ENCODE measurements around the gene ATP11A.

The ATP11A gene

DNA sequence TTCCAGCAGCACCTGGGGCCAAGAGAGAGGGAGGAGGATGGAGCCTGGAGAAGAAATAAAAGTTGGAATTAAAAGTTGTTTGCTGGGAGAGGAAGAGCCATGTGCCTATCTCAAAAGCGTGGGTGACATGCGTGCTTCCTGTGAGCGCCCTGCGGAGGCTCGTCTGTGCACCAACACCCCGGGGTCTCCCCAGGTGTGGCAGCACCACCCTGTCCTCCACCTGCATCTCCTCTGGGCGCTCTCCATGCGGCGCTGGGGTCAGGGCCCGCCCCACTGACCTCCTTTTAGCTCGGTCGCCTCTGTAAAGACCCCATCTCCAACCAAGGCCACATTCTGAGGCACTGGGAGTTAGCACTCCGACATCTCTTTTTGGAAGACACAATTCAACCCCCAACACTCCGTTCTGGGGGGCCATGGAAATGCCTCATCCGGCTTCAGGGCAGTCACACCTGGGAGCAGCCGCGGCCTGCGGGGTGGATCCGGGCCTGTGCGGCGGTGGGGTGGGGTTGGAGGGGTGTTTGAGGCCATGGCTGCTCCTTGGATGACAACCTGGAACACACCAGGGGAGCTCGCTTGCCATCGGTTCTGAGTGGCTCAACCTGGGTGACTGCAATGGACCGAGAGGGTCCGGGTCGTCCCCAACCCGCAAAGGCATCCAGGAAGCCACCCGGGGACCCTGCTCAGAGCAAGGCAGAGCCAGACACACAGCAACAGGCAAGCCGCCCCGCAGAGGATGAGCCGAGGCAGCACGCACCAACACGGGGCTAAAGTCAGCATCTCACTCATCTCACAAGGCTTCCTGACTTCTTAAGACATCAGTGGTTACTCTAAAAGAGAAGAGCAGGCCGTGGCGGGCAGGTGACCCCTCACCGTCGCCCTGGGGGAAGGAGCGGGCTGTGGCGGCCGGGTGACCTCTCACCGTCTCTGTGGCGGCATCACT is 199.8 kb downstream of the ATP11A start:
- in situ Hi-C loops (cut with MboI; ENCODE audit: low pct_unique_long_range_greater_than_20kb, low sequenced_read_pairs), result no loop called here
- no peak for DNase-seq

DNA sequence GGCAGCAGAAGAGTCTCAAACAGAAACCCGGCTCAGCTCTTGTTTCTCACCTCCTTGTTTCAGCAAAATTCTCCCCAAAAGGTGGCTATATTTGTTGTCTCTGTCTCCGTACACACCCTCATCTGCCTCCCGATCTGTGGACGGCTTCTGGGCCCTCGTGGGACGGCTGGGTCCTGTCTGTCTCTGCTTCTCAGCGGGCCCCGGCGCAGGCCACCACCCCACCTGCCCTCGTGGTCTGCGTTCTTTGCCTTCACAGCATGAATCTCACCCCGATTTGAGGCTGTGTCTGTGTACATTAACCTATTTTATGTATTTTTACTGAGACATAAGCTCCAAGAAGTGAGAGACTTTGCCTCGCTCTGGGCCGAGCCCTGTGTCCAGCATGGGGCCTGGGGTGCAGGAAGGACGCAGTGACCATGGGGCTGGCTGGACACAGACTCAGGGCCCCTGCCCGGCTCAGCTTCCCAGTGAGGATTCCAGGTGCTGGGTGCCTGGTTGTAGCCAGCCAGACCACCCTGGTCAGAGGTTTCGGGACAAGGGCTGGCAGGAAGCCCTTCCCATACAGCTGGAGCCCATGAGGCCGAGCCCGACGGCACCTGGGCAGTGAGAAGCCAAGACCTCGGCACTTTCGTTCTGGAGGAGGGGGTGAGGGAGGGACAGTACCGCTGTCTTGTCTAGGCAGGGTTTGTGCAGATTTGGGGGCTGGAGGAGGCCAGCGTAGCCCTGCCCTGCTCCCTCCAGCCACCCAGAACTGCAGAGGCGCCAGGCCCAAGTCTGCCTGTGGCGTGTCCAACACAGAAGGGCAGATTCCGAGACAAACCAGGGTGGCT is 200.7 kb downstream of the ATP11A start:
- in situ Hi-C loops (cut with MboI; ENCODE audit: low pct_unique_long_range_greater_than_20kb, low sequenced_read_pairs), result no loop called here

DNA sequence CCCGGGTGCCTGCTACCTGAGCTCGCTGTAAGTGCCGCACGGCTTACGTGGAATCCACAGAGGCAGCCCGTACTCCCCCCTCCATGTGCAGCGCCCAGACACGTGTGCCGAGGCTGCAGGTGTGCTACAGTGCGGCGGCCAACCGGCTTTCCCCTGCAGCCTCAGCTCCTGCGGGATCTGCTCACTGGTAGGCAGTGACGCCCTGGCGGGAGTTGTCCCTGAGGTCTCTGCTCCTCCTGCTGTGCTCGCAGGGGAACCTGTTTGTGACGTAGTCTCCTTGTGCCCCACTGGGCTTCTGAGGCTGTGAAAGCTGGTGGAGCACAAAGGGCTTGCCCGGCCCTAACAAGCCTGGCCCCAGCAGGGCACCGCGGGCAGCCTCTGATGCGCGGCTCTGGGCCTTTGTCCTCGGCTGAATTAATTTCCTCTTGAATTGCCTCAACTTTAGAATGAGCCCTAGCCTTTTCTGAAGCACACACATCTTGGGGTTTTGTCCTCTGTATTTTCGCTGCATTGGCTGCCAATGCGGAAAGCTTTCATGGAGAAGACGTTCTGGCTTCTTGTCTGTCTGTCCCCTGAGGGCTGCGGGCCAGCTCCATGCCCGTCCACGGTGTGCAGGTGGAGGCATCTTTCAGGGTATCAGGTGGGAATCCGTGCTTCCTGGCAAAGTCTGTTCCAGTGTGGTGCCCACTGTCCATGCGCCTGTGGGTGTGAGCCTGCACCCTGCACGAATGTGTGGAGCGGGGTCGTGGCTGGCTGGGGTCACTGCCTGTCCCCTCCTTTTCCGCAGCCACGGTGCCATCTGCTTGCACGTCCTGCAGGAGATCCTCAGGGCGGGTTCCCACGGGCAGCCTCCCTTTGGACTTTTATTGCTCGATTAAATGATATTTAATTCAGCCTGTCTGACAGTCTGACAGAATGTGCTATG is 201.9 kb downstream of the ATP11A start:
- in situ Hi-C loops (cut with MboI; ENCODE audit: low pct_unique_long_range_greater_than_20kb, low sequenced_read_pairs), result no loop called here

More for the DNA sequence above, 200.7 kb downstream of the ATP11A start:
- no peak for DNase-seq

DNA sequence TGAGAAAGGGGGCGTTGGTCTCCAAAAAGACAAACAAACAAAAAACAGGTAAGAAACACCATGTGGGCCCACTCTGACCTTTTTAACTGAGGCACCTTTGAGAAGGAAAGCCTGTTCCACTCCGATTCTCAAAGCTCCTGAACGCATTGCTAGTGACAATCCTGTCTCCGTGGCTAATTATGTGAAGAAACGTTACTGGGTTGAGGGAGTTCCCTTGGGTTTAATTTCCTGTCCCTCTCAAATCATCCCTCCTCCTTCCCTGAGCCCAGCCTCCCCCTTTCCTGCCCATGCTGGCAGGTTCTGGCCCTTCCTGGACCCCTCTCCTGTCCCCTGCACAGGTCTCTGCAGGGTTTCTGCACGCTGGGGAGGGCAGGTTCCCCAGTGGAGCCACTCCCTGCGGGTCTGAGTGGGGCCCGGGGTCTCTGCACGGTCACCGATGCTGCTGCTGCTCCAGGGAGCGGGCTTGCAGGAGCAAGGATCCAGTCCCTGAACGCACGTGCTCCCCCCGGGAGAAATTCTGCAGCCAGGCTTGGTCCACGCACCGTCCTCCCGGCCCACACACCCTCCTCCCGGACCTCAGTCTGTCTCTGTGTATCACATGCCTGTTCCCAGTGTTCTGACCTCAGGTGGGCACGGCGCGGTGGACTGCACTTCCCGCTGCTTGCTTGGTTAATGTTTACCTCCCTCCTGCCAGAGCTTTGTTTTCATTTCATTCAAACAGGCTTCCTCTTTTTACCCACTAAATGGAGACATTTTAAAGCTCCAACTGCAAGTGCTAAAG is 202.8 kb downstream of the ATP11A start:
- in situ Hi-C loops (cut with MboI; ENCODE audit: low pct_unique_long_range_greater_than_20kb, low sequenced_read_pairs), result no loop called here

More for the DNA sequence above, 201.9 kb downstream of the ATP11A start:
- no peak for DNase-seq

DNA sequence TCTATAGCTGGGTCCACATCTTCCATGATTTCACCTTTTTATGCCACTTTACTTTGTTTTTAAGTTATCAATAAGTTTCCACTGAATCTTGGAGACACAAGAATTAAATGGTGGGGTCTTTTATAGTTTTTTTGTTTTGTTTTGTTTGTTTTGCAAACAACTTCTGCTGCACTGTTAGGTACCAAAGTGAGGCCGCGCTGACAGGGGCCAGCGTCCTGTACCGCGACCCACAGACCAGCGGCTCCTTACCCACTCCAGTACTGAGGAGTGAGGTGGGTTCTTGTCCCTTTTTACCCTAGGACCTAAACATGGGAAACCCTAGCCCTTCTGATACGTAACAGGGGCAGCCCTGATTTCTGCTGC is 203.3 kb downstream of the ATP11A start:
- DNase-seq, result no peak
- in situ Hi-C loops (cut with MboI; ENCODE audit: low pct_unique_long_range_greater_than_20kb, low sequenced_read_pairs), result no loop called here

More for the DNA sequence above, 202.8 kb downstream of the ATP11A start:
- DNase-seq, result peak; percentile 79

DNA sequence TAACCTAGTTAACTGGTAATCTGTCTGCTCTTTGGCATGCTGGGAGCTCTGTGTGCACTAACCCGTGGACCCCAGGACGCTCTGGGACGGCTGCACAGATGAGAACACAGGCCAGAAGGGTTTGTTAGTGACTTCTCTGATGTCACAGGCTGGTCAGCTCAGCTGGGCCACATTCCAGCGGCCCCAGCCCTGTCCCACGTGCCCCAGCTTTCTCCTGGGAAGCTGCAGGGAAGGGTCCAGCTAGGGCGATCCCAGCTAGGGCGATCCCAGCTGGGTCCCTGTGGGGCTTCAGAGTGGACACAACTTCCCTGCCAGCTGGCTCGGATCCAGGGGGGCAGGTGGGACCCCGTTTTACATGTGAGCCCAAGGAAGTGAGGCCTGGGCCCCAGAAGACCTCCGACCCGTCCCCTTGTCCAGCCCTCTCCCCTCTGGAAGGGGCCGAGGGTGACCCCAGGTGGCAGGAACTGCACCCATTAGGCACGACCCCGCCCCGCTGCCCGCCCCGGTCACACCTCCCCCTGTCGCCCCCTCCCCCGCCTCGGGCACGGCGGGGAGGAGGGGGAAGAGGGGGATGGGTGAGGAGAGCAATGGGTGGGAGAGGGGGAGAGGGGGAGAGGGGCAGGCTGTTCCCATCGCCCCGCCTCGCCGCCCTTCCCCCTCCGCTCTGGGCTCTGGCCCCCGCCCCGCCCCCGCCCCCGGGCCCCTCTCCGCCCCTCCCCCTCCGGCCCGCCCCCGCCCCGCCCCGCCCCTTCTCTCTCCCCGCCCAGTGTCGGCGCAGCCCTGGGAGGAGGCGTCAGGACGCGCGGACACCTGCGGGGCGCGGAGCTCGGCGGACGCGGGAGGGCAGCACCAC is 204.0 kb downstream of the ATP11A start:
- DNase-seq, result peak; percentile 40
- in situ Hi-C loops (cut with MboI; ENCODE audit: low pct_unique_long_range_greater_than_20kb, low sequenced_read_pairs), result no loop called here

DNA sequence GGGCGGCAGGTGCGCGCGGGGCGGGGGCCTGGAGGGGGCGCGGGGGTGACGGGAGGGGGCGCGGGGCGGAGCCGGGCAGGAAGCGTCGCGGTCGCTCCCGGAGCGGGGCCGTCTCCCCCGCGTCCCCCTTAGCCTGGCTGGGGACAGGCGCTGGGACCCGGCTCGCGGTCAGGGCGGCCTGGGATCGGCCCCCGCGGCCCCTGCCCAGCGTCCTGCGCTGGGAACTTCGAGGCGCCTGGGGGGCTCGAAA is 204.5 kb downstream of the ATP11A start:
- no peak for DNase-seq
- in situ Hi-C loops (cut with MboI; ENCODE audit: low pct_unique_long_range_greater_than_20kb, low sequenced_read_pairs), result no loop called here

DNA sequence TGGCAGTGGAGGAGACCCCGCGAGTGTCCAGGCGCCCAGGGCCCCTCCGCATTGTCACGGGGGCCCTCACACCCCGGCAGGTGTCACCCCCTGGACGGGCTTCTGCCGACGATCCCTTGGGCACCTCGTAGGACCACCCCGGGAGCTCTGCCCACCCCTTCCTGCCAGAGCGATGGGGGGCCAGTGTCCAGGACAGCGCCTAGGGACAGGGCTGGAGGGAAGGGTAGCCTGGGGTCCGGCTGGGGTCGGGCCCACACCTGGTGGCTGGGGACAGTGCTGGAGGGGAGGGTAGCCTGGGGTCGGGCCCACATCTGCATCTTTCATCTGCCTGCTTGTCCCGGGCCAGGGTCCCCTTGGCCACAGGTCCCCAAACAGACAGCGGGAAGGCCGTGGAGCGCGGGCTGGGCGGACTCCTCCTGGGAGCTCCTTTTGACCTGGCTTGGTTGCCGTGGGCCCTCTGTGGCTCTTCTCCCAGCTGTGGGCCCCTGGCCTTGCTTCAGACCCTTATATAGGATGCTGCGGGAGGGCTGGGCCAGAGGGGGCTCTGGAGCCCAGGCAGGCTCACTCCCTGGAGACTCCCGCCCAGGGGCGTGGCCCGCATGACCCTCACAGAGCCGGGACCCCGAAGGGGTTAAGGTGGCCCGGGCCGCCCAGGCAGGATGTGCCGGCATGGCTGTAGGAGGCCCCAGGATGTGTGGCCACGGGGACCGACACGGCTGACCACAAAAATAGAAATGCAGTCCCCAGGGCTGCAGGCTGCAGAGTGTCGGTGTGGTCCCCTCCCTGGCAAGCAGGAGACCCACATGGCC is 205.0 kb downstream of the ATP11A start:
- peak; percentile 5 for DNase-seq
- in situ Hi-C loops (cut with MboI; ENCODE audit: low pct_unique_long_range_greater_than_20kb, low sequenced_read_pairs), result no loop called here

DNA sequence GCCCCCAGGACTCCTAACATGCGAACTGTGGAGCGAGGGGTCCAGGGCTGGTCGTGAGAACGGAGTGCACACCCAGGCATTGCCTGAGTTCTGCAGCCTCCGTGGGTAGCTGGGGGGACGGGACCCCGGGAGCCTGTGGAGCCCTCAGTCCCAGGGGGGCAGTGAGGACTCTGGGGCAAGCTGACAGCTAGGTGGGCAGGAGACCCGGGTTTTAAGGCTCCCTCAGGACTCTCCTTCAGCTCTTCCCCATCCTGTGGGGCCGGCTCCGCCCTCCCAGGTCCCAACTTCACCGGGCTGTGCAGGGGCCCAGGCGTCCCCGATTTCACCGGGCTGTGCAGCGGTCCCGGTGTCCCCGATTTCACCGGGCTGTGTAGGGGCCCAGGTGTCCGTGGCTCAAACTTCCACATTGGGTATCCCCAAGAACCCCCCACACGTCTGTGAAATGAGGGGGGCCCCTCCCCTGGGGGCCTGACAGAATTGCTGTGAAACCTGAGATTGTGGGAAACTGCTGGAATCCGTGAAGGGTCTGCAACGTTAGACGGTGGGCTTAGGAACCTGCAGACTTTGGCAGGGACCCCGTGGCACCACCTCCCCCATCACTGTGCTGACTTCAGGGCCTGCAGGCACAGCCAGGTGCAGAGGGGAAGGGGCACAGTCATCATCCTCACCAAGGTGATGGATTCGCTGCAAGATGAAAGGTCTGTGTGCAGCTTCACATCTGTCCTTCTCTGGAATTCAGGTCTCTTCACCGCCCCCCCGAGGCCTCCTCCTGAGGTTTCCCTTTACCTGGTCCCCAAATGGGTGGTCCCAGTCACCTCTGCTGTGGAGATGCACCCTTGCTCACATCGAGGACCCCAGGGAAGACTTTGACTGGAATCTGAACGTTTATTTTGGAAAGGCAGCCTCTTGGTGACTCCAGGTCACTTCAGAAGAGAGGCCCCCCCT is 206.0 kb downstream of the ATP11A start:
- no peak for DNase-seq
- in situ Hi-C loops (cut with MboI; ENCODE audit: low pct_unique_long_range_greater_than_20kb, low sequenced_read_pairs), result no loop called here

DNA sequence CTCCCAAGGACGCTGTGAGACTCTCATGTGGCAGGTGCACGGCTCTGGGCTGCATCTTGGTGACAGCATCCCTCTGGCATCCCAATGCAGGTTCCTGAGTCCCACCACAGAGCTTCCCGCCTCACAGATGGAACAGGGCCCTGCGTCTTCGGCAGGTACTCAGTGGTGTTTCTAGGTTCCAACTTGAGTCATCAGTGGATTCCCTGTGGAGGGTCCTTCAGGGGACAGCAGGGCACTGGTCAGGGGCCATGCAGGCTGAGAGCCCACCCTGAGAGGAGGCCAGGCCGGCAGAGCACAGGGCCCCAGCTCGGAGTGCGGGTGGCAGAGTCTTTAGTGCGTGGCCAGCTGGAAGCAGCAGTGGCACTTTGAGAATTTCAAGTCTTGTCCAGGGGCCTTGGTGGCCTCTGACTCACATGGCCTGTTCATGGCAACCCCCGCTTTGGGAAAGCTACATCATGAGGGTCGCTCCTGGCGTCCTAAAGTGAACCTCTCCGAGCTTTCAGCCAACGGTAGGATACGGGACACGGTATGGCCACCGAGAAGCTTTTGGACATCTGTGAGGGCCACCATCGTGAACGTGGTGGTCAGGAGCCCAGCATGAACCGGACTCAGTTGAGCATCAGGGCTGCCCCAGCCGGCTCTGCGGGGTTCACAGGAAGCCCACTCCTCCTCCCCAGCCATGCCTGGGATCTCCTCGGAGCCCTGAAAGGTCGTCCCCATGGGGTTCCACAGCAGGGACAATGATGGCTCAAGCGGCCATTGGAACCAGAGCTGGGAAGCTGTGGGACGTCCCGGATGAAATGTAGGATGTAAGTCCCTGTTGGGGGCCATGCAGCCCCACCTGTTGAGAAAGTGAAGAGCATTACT is 207.1 kb downstream of the ATP11A start:
- in situ Hi-C loops (cut with MboI; ENCODE audit: low pct_unique_long_range_greater_than_20kb, low sequenced_read_pairs), result no loop called here
- no peak for DNase-seq

DNA sequence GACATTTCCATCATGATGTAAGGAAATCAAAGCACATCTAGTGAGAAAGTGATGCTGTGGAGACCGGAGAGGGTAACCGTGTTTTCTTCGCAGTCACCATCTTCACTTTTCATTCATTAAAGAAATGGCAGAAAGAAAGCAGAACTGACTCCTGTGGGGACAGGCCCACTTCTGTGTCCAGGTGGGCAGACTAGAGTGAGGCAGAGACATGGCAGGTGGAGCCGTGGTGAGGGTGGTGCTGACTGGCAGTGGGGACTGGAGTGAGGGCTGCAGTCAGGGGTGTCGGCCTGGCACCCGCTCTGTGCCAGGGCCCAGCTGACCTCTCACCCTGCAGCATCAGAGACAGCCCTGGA is 207.7 kb downstream of the ATP11A start:
- in situ Hi-C loops (cut with MboI; ENCODE audit: low pct_unique_long_range_greater_than_20kb, low sequenced_read_pairs), result no loop called here
- DNase-seq, result no peak

DNA sequence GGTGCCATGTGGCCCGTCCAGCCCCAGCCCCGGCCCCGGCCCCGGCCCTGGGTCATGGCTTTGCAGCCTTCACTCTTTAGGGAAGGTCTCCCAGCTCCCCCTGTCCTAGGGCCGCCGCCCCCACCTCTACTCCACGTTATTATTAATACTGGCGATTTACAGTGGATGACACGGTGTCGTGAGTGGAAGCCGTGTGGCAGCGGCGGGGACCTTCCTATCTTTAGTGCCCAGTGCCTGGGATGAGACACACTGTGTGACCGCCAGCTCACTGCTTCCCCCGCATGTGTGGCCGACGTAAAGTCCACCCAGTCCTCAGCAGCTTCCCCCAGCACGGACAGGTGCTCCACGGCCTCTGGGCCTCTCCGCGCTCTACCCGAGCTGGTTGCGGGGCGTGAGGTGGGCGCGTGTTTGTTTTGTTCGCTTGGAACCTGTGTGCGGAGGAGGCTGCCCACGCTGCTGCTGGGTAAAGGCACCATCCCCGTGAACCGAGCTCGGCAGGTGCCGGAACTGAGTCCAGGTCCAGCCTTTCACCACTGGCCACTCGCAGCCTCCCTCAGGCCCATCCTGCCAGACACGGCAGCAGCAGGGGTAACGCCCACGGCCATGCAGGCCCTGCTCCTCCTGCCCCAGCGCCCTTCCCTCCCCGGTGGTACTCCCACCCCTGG is 208.2 kb downstream of the ATP11A start:
- no peak for DNase-seq
- in situ Hi-C loops (cut with MboI; ENCODE audit: low pct_unique_long_range_greater_than_20kb, low sequenced_read_pairs), result no loop called here

DNA sequence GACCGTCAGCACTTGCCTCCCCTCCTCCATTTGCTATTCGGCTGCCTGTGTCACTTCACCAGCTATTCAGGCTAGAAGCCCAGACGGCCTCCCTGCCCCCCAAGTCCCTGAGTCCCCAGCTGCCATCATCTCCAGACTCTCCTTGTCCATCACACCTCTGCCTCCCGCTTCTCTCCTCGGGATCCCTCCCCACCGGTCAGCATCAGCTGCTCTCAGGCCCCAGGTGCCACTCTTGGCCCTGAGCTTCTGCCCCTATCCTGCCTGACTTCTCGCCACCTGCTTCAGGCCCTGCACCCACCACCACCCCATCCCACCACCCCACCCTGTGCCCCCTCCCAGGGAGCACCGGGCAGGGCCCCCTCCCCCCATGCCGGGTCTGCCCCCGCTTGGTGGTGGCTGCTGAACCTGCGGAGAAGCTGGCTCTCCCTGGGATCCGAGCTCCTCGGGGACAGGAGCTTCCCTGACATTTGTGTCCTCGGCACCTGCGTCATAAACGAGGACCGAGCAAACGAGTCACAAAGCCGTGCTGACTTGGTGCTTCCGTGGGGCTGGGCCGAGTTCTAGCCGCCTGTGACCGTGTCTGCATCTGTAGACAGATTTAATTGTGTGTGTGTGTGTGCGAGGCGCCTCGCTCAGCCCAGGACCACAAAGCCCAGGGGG is 208.9 kb downstream of the ATP11A start:
- no peak for DNase-seq
- in situ Hi-C loops (cut with MboI; ENCODE audit: low pct_unique_long_range_greater_than_20kb, low sequenced_read_pairs), result no loop called here

Data from KBM-7 (cell line).